ENCODE results near the gene CBLN3.

Gene CBLN3

DNA sequence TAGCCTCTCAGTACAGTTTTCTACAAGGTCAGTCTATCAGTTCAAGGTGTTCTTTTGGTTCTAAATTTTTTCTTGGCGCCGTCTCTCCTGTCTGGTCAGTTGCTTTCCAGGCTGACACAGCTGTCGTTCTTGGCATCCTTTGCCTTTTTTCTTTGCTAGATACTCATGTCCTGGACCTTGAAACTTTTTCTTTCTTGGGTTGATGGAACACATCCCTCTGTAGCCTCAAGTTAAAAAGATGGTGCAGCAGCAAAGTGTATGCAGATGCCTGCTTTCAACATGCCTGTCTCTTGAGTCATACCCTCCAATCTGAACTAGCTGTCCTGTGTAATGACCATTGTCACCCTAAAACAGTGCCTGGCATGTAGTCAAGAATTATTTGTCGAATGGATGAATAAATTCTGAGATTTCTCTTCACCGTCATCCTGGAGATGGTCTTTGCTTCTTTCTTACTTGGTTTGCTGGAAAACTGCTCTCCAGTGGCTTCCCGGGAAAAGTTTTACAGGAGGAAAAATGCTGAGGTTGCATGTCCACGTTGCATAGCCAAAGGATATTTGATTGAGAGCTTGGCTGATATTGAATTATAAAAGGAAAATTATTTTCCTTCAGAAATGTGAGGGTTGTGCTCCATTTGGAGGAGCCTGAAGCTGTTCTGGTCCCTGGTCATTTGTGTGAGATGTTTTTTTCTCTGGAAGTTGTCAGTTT lies 26.0 kb downstream of the CBLN3 start (continued):
- TF ChIP-seq, protein P1, sequence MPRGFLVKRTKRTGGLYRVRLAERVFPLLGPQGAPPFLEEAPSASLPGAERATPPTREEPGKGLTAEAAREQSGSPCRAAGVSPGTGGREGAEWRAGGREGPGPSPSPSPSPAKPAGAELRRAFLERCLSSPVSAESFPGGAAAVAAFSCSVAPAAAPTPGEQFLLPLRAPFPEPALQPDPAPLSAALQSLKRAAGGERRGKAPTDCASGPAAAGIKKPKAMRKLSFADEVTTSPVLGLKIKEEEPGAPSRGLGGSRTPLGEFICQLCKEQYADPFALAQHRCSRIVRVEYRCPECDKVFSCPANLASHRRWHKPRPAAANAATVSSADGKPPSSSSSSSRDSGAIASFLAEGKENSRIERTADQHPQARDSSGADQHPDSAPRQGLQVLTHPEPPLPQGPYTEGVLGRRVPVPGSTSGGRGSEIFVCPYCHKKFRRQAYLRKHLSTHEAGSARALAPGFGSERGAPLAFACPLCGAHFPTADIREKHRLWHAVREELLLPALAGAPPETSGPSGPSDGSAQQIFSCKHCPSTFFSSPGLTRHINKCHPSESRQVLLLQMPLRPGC (tag by site-specific recombination; IDR thresholded peaks at IDR 0.05), result no peak
- no peak for TF ChIP-seq ZNF157 (tag by site-specific recombination; IDR thresholded peaks at IDR 0.05)
- no peak for TF ChIP-seq ZNF629 (tag by site-specific recombination; IDR thresholded peaks at IDR 0.05)

DNA sequence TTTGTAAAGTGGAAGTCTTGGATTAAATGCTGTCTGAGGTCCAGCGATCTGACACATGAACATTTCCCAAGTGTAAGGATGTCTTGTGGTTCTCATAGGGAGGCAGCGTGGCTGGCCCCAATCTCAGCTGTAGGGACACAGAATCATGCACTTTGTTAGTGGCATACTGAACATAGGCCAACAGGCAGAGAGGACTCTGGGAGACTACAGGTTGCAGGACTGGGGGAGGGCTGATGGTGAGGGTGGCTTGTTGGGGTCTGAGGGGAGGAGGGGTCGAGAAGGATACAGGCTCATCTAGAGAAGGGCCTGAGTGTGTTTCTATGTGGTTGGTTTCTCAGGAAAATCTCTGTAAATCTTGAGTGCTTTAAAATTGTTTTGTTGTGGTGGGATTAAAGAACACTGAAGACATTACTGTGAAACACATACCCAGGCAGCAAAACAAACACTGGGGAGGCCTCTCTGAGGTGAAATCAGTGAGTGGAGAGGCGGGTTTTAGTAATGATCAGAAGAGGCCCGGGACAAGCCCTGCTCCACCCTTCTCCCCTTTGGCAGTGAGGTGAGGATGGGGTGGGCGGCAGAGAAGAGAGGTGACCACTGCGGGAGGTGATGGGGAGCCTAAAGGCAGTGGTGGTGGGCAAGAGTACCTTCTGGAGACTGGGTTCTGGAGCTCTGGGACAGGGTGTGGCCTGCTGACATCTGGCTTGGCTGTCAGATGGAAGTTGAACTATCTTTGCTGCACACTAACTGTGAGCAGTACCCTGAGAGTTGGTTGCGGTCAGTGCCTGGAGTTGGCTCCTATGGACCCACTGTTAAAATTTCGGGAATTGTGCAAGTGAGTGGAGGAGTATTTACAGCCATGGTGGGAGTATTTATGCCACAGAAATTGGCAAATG lies 27.4 kb downstream of the CBLN3 start:
- no peak overlapping the region for H3K27ac ChIP-seq (ENCODE audit: extremely low read depth, low read depth, low read length)
- ChIA-PET CTCF (interaction anchor here (0.7 to 2.7 kb wide), 5 partner anchors 12 to 68 kb away, joined by 3 to 9 read pairs (median 5); no protein-coding TSS in a partner anchor), POLR2A (no interaction called here)
- peaks cover 18% of the 10 kb centered on the region; the same call in 1 of the 2 replicates for H3K4me1 ChIP-seq (ENCODE audit: control insufficient read depth, insufficient read depth, low read length)
- H3K9me3 ChIP-seq (ENCODE audit: control insufficient read depth, insufficient read depth, low read depth, low read length), result no peaks in the 10 kb centered on the region
- no peak overlapping the region for H3K4me3 ChIP-seq (ENCODE audit: low read depth, low read length)
- TF ChIP-seq ZNF335 (tag by site-specific recombination; conservative IDR thresholded peaks at IDR 0.05) (no peak), ZBTB20 (tag by site-specific recombination; IDR thresholded peaks at IDR 0.05) (0 out of 2 replicates have a peak, but pooled peaks have one; percentile 23)
- H3K36me3 ChIP-seq (ENCODE audit: control insufficient read depth in 2 of 2, insufficient read depth in 1 of 2, low read length in 2 of 2), result peaks cover 0 to 8% of the 10 kb centered on the region in 2 experiments; a peak in 1 of 3 replicates

DNA sequence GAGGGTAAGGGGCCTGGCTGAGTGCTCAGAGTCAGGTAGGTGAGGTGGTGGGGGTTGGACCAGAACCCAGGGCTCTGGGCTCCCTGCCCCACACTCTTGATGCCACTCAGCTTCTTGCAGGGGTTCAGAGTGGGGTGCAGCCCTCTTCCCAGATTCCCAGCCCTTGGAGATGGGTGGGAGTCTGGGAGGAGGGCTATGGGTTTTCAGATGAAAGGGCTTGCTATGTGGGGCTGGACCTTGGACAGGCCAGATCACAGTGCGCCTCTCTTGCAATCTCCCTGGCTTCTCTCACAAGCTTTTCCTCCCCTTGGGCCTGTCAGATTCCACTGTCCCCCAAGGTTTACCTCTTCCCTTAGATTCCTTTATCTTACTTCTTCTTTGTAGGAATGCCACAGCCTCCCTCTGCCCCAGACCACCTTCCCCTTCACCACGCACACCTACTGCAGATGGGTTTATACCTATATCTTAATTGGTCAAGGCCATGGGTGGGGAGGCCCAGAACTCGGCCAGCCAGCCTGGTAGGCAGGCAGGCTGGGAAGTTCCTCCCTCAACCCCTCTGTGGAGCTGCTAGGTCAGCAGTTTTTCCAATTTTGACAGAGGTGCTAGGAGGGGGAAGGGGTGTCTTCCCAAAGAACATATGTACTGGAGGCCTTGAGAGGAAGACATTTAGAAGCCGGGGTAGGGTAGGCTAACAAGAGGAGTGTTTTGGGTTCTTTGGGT lies 29.3 kb downstream of the CBLN3 start:
- Histone ChIP-seq H3K36me3 (ENCODE audit: control insufficient read depth in 2 of 2, insufficient read depth in 1 of 2, low read length in 2 of 2) (peaks cover 0 to 5% of the 10 kb centered on the region in 2 experiments; a peak in 1 of 3 replicates), H3K9me3 (ENCODE audit: control insufficient read depth, insufficient read depth, low read depth, low read length) (no peaks in the 10 kb centered on the region), H3K27ac (ENCODE audit: extremely low read depth, low read depth, low read length) (peak overlapping the region; percentile 69; the same call in 1 of the 2 replicates), H3K4me3 (ENCODE audit: low read depth, low read length) (no peak overlapping the region), H3K4me1 (ENCODE audit: control insufficient read depth, insufficient read depth, low read length) (peaks cover 18% of the 10 kb centered on the region; the same call in 1 of the 2 replicates)
- ChIA-PET POLR2A (interaction anchor here (1.0 to 1.3 kb wide), 2 partner anchors 9 to 34 kb away, joined by 4 to 7 read pairs; no protein-coding TSS in a partner anchor), CTCF (interaction anchor here (0.9 kb wide), 1 partner anchor 9 kb away, joined by 4 read pairs; no protein-coding TSS in a partner anchor)
- TF ChIP-seq SP2 (tag by site-specific recombination; IDR thresholded peaks at IDR 0.05) (0 out of 2 replicates have a peak, but pooled peaks have one; percentile 3), ZNF221 (tag by site-specific recombination; IDR thresholded peaks at IDR 0.05; ENCODE audit: borderline replicate concordance) (no peak)

DNA sequence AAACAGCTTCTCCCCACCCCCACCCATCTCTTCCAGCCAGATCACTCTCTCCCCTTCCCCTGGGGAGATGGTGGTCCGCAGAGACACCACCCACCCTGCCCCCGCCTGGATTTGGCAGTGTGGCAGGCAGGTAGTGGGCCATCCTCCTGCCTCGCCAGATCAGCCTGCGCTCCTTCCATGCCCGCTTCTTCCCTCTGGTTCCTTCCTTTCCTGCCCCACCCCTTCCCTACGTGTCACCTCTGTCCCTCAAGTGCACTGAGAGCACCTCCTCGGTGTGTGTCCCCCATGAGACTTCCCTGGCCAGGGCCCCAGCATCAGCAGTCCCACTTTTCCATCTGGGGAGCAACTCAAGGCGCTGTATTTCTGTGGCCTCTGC lies 30.0 kb downstream of the CBLN3 start:
- Histone ChIP-seq H3K36me3 (ENCODE audit: control insufficient read depth in 2 of 2, insufficient read depth in 1 of 2, low read length in 2 of 2) (no peaks in the 10 kb centered on the region), H3K4me3 (ENCODE audit: low read depth, low read length) (peak overlapping the region; percentile 43), H3K27ac (ENCODE audit: extremely low read depth, low read depth, low read length) (peak overlapping the region; percentile 69), H3K9me3 (ENCODE audit: control insufficient read depth, insufficient read depth, low read depth, low read length) (no peaks in the 10 kb centered on the region), H3K4me1 (ENCODE audit: control insufficient read depth, insufficient read depth, low read length) (peaks cover 18% of the 10 kb centered on the region; the same call in 1 of the 2 replicates)
- POLR2A ChIA-PET, result interaction anchor here (1.0 to 1.6 kb wide), 4 partner anchors 10 to 33 kb away, joined by 4 to 10 read pairs (median 7); partner anchors contain the start of genes CBLN3 and KHNYN
- CTCF ChIA-PET, result interaction anchor here (0.9 kb wide), 3 partner anchors 9 to 32 kb away, joined by 3 to 4 read pairs (median 4); no protein-coding TSS in a partner anchor
- TF ChIP-seq ZNF24 (tag by site-specific recombination; IDR thresholded peaks at IDR 0.05) (no peak), ZNF514 (tag by site-specific recombination; IDR thresholded peaks at IDR 0.05) (no peak), SP3 (tag by site-specific recombination; IDR thresholded peaks at IDR 0.05) (no peak), SALL2 (tag by site-specific recombination; IDR thresholded peaks at IDR 0.05; ENCODE audit: borderline replicate concordance) (no peak), ZFP3 (tag by site-specific recombination; IDR thresholded peaks at IDR 0.05; ENCODE audit: low read depth) (no peak), ZNF600 (tag by site-specific recombination; IDR thresholded peaks at IDR 0.05) (peak; percentile 83), KLF10 (tag by site-specific recombination; IDR thresholded peaks at IDR 0.05) (no peak), BCL11B (tag by site-specific recombination; IDR thresholded peaks at IDR 0.05; ENCODE audit: low read depth) (no peak), REPIN1 (tag by site-specific recombination; IDR thresholded peaks at IDR 0.05; ENCODE audit: low read depth) (no peak), ZNF707 (tag by site-specific recombination; IDR thresholded peaks at IDR 0.05) (no peak), ZBTB7A (tag by site-specific recombination; IDR thresholded peaks at IDR 0.05; ENCODE audit: low read depth) (0 out of 2 replicates have a peak, but pooled peaks have one; percentile 12), ZBTB20 (tag by site-specific recombination; IDR thresholded peaks at IDR 0.05) (peak; percentile 51; the same call in 1 of the 2 replicates), ZSCAN16 (tag by site-specific recombination; IDR thresholded peaks at IDR 0.05) (no peak), ZNF404 (tag by site-specific recombination; IDR thresholded peaks at IDR 0.05) (no peak), ZBTB48 (tag by site-specific recombination; IDR thresholded peaks at IDR 0.05) (peak; percentile 46; the same call in 1 of the 2 replicates), ZNF837 (tag by site-specific recombination; IDR thresholded peaks at IDR 0.05) (no peak)
- TF ChIP-seq, protein P2, sequence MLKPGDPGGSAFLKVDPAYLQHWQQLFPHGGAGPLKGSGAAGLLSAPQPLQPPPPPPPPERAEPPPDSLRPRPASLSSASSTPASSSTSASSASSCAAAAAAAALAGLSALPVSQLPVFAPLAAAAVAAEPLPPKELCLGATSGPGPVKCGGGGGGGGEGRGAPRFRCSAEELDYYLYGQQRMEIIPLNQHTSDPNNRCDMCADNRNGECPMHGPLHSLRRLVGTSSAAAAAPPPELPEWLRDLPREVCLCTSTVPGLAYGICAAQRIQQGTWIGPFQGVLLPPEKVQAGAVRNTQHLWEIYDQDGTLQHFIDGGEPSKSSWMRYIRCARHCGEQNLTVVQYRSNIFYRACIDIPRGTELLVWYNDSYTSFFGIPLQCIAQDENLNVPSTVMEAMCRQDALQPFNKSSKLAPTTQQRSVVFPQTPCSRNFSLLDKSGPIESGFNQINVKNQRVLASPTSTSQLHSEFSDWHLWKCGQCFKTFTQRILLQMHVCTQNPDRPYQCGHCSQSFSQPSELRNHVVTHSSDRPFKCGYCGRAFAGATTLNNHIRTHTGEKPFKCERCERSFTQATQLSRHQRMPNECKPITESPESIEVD (tag by site-specific recombination; IDR thresholded peaks at IDR 0.05), result no peak
